ENCODE data around the gene CEP78.
A peak's percentile ranks its signal among the peaks of the same experiment; 100 is the strongest.

Gene CEP78

GRCh38 chr9:78286125-78286524 is 50.2 kb downstream of the CEP78 start:
- DNase-seq = no peak

GRCh38 chr9:78286946-78287388 is 51.1 kb downstream of the CEP78 start:
- DNase-seq = no peak

- no peak for DNase-seq
Observed at GRCh38 chr9:78288214-78288892, 52.5 kb downstream of the CEP78 start.

GRCh38 chr9:78289474-78289873 is 53.6 kb downstream of the CEP78 start:
- no peak for DNase-seq

GRCh38 chr9:78291240-78291925 is 55.5 kb downstream of the CEP78 start:
- no peak for DNase-seq

- DNase-seq = peak; percentile 18
Observed at GRCh38 chr9:78292026-78292425, 56.2 kb downstream of the CEP78 start.

GRCh38 chr9:78292716-78293497 is 57.0 kb downstream of the CEP78 start:
- no peak for DNase-seq

- no peak for DNase-seq
Observed at GRCh38 chr9:78294290-78295176, 58.7 kb downstream of the CEP78 start.

GRCh38 chr9:78295177-78295575 is 59.3 kb downstream of the CEP78 start:
- DNase-seq = no peak

GRCh38 chr9:78295731-78296130 is 59.9 kb downstream of the CEP78 start:
- no peak for DNase-seq

- no peak for DNase-seq
Observed at GRCh38 chr9:78296201-78296892, 60.5 kb downstream of the CEP78 start.

- peak; percentile 86 for DNase-seq
Observed at GRCh38 chr9:78296893-78297671, 61.2 kb downstream of the CEP78 start, which contains the start of gene PSAT1. PSAT1 (plus strand) TSS chr9:78297125; CDS start chr9:78297211, 86 bp downstream.

- DNase-seq = no peak
Observed at GRCh38 chr9:78297672-78297961, 61.7 kb downstream of the CEP78 start.

- DNase-seq = peak; percentile 47
Observed at GRCh38 chr9:78298046-78298765, 62.3 kb downstream of the CEP78 start.

- no peak for DNase-seq
Observed at GRCh38 chr9:78300209-78300608, 64.3 kb downstream of the CEP78 start.

GRCh38 chr9:78301466-78301865 is 65.6 kb downstream of the CEP78 start:
- no peak for DNase-seq

GRCh38 chr9:78303377-78304062 is 67.6 kb downstream of the CEP78 start:
- no peak for DNase-seq

- DNase-seq = no peak
Observed at GRCh38 chr9:78304357-78304756, 68.5 kb downstream of the CEP78 start.

Data from right kidney (tissue), 1 donor.